Right lung (tissue), 5 donors: Measurements from ENCODE around the gene GALR1. TPM values are rescaled to one million over a fixed set of nuclear protein-coding genes. Genes with fewer than 3 reads are reported as not detected.
"Not testable (repeated sequence)": the region's sequence is repeated elsewhere in the genome, so short reads cannot be mapped to it uniquely, and the experiment has no call there.

ENCODE experiments used
- DNase-seq, 2 donors: peaks; one replicate each; pipeline ENCODE4 v3.0.0-alpha.2; 2013
- polyA plus RNA-seq, 5 donors: library from polyadenylated mRNA; unstranded; fragments of 120-200 nt; gene quantifications; one replicate each; pipeline versions ENCODE4 v1.2.1 to v1.2.3, GENCODE V29; 2013; ENCODE audit warnings: inconsistent platforms in 1 of 5, low replicate concordance in 1 of 5; ENCODE audit not compliant: insufficient read length in 5 of 5, insufficient read depth in 1 of 5

The GALR1 gene
- polyA plus RNA-seq, 5 donors = 0.05 to 0.15 (median 0.06) TPM

GRCh38 chr18:77250926-77251729, 1.5 kb downstream of the GALR1 start:
- DNase-seq = no peak

- DNase-seq = no peak
Observed at GRCh38 chr18:77251730-77252050, 2.0 kb downstream of the GALR1 start.

GRCh38 chr18:77254711-77255405, 5.2 kb downstream of the GALR1 start:
- DNase-seq = no peak

- DNase-seq = no peak
Observed at GRCh38 chr18:77255426-77256105, 5.9 kb downstream of the GALR1 start.

GRCh38 chr18:77262643-77263465, 13.2 kb downstream of the GALR1 start:
- no peak for DNase-seq

GRCh38 chr18:77263466-77263763, 13.8 kb downstream of the GALR1 start:
- no peak for DNase-seq

- DNase-seq = no peak
Observed at GRCh38 chr18:77267969-77268368, 18.3 kb downstream of the GALR1 start.

GRCh38 chr18:77268456-77268855, 18.8 kb downstream of the GALR1 start:
- no peak for DNase-seq

GRCh38 chr18:77271576-77272481, 22.2 kb downstream of the GALR1 start:
- no peak for DNase-seq

GRCh38 chr18:77290841-77291240, 41.2 kb downstream of the GALR1 start:
- not testable (repeated sequence) for DNase-seq

- DNase-seq = no peak
Observed at GRCh38 chr18:77298172-77298571, 48.5 kb downstream of the GALR1 start.

GRCh38 chr18:77299706-77300105, 50.1 kb downstream of the GALR1 start:
- no peak for DNase-seq

GRCh38 chr18:77300579-77300978, 50.9 kb downstream of the GALR1 start:
- no peak for DNase-seq

- DNase-seq = no peak
Observed at GRCh38 chr18:77304268-77304667, 54.6 kb downstream of the GALR1 start.

GRCh38 chr18:77305676-77306075, 56.0 kb downstream of the GALR1 start:
- DNase-seq = no peak

GRCh38 chr18:77308216-77308615, 58.6 kb downstream of the GALR1 start:
- DNase-seq = no peak

GRCh38 chr18:77314511-77314910, 64.9 kb downstream of the GALR1 start:
- no peak for DNase-seq

GRCh38 chr18:77314952-77315351, 65.3 kb downstream of the GALR1 start:
- no peak for DNase-seq

- no peak for DNase-seq
Observed at GRCh38 chr18:77316008-77316407, 66.4 kb downstream of the GALR1 start.

GRCh38 chr18:77316641-77317040, 67.0 kb downstream of the GALR1 start:
- DNase-seq = no peak

- peak; percentile 5 to 6 for DNase-seq
Observed at GRCh38 chr18:77320971-77321559, 71.4 kb downstream of the GALR1 start.
